Measurements from ENCODE around the gene TBC1D16. TPM values are rescaled to one million over a fixed set of nuclear protein-coding genes. Genes with fewer than 3 reads are reported as not detected.

TBC1D16 gene
- total and polyA plus RNA-seq, 10 of the 15 experiments (the other 5 are each of a cell fraction or from before 2014, with no cell fraction given): 0.01 to 0.13 (median 0.06) TPM; not detected in 3

- intact Hi-C loops (cut with micrococcal nuclease; ENCODE audit: unreplicated experiment) (no loop called here), in situ Hi-C loops (cut with MboI) (no loop called here)
- no peak overlapping the region for H3K4me3 ChIP-seq
- ChIA-PET CTCF (no interaction called here), SMC1A (ENCODE audit: uncharacterized antibody, unreplicated experiment) (no interaction called here), POLR2A (no interaction called here), RAD21 (ENCODE audit: unreplicated experiment) (no interaction called here)
- BruUV-seq (replicated peaks): no TSS peak
- 73% methylated on average over 42 of the region's 42 CpGs for WGBS (ENCODE audit: insufficient coverage, insufficient replicate concordance, low lambda C conversion rate, missing lambda C conversion rate)
- no peak for ATAC-seq
- no peaks in the 10 kb centered on the region for H3K9me3 ChIP-seq (replicated peaks; ENCODE audit: control insufficient read depth, insufficient read depth, low read length)
- H3K4me2 ChIP-seq (ENCODE audit: control insufficient read depth, insufficient read depth): no peak overlapping the region
- TF ChIP-seq SP1 (IDR thresholded peaks at IDR 0.05; ENCODE audit: low read depth, low read length): no peak
- H3K4me1 ChIP-seq (ENCODE audit: control insufficient read depth, insufficient read depth, low read length): no peaks in the 10 kb centered on the region
- FAIRE-seq: no peak
- H2AFZ ChIP-seq (ENCODE audit: control insufficient read depth, low read depth, low read length): no peak overlapping the region
- no peak overlapping the region for H3K9ac ChIP-seq (ENCODE audit: control insufficient read depth, insufficient read depth, low read length)
- no peaks in the 10 kb centered on the region for H4K20me1 ChIP-seq (ENCODE audit: control insufficient read depth, insufficient read depth)
- DNase-seq (ENCODE audit: low read depth, low spot score): no peak
- H3K79me2 ChIP-seq (ENCODE audit: control insufficient read depth, insufficient read depth, low read length): no peaks in the 10 kb centered on the region
- H3K36me3 ChIP-seq (ENCODE audit: control insufficient read depth in 2 of 2, insufficient read depth in 2 of 2, low read length in 1 of 2): no peaks in the 10 kb centered on the region
- no peak overlapping the region for H3K27ac ChIP-seq (ENCODE audit: control insufficient read depth, insufficient read depth)
- no peaks in the 10 kb centered on the region for H3K27me3 ChIP-seq (replicated peaks in 1 of 2; ENCODE audit: control insufficient read depth in 2 of 2, insufficient read depth in 2 of 2, low read length in 1 of 2)
Measured at GRCh38 chr17:79943347-79944241, 92.1 kb downstream of the TBC1D16 start.

GRCh38 chr17:79942591-79943346, 92.9 kb downstream of the TBC1D16 start:
- ChIA-PET CTCF (no interaction called here), SMC1A (ENCODE audit: uncharacterized antibody, unreplicated experiment) (no interaction called here), POLR2A (no interaction called here), RAD21 (ENCODE audit: unreplicated experiment) (no interaction called here)
- peak overlapping the region; percentile 34 for H2AFZ ChIP-seq (ENCODE audit: control insufficient read depth, low read depth, low read length)
- no peaks in the 10 kb centered on the region for H3K9me3 ChIP-seq (replicated peaks; ENCODE audit: control insufficient read depth, insufficient read depth, low read length)
- intact Hi-C loops (cut with micrococcal nuclease; ENCODE audit: unreplicated experiment): no loop called here
- no peaks in the 10 kb centered on the region for H4K20me1 ChIP-seq (ENCODE audit: control insufficient read depth, insufficient read depth)
- no peak overlapping the region for H3K4me2 ChIP-seq (ENCODE audit: control insufficient read depth, insufficient read depth)
- TF ChIP-seq BHLHE40 (IDR thresholded peaks at IDR 0.05; ENCODE audit: borderline replicate concordance in 1 of 2, low read depth in 2 of 2, low read length in 1 of 2) (no peak), CBFB (IDR thresholded peaks at IDR 0.05; ENCODE audit: low read depth) (no peak), SRF (IDR thresholded peaks at IDR 0.05; ENCODE audit: low read depth in 2 of 2, low read length in 2 of 2) (peak in 1 of 2 experiments; percentile 32; a peak in 1 of 4 replicates), SP1 (IDR thresholded peaks at IDR 0.05; ENCODE audit: low read depth, low read length) (no peak)
- no peaks in the 10 kb centered on the region for H3K4me1 ChIP-seq (ENCODE audit: control insufficient read depth, insufficient read depth, low read length)
- FAIRE-seq: no peak
- no peak overlapping the region for H3K4me3 ChIP-seq
- whole genome bisulfite sequencing (ENCODE audit: insufficient coverage, insufficient replicate concordance, low lambda C conversion rate, missing lambda C conversion rate): 24% methylated on average over 35 of the region's 35 CpGs
- H3K9ac ChIP-seq (ENCODE audit: control insufficient read depth, insufficient read depth, low read length): no peak overlapping the region
- H3K79me2 ChIP-seq (ENCODE audit: control insufficient read depth, insufficient read depth, low read length): no peaks in the 10 kb centered on the region
- no peaks in the 10 kb centered on the region for H3K36me3 ChIP-seq (ENCODE audit: control insufficient read depth in 2 of 2, insufficient read depth in 2 of 2, low read length in 1 of 2)
- BruUV-seq (replicated peaks): no TSS peak
- H3K27me3 ChIP-seq (replicated peaks in 1 of 2; ENCODE audit: control insufficient read depth in 2 of 2, insufficient read depth in 2 of 2, low read length in 1 of 2): no peaks in the 10 kb centered on the region
- peak; percentile 57 for ATAC-seq
- H3K27ac ChIP-seq (ENCODE audit: control insufficient read depth, insufficient read depth): no peak overlapping the region
- in situ Hi-C loops (cut with MboI): no loop called here
- DNase-seq (ENCODE audit: low read depth, low spot score): no peak

Measured in GM12878 (cell line).